ENCODE measurements around the gene AQR.

AQR gene

DNA sequence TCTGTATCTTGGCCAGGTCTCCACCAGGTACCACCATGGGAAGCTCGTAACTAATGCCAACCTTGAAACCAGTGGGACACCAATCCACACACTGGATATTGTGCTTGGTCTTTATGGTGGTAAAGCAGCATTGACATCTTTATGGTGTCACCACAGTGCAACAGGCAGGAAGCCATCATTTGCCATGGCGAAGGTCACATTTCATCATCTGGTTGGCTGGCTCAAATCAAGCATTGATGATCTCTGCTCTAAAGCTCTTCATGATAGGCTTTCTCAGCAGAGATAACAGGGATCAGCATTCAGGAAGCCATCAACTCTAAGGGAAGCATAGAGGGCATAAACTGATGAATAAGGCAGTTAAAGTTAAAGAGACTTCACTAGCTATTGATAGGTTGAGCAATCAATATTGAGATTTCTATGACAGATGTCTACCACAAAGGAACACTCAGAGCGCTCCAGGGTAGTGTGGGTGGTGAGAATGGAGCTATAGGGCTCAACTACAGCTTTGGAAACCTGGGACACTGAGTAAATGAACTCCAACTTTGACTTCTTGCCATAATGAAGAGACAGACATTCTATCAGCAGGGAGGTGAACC is 120.1 kb downstream of the AQR start:
- Histone ChIP-seq H3K27me3 (replicated peaks) (no peaks in the 10 kb centered on the region), H3K36me3 (replicated peaks) (no peaks in the 10 kb centered on the region), H3K27ac (no peak overlapping the region), H3K4me3 (ENCODE audit: low read depth, low read length) (no peak overlapping the region)
- in situ Hi-C loops (cut with HindIII; ENCODE audit: low pct_ligation_motif_present, low sequenced_read_pairs) = no loop called here
- DNase-seq = no peak
- TF ChIP-seq, protein P1, sequence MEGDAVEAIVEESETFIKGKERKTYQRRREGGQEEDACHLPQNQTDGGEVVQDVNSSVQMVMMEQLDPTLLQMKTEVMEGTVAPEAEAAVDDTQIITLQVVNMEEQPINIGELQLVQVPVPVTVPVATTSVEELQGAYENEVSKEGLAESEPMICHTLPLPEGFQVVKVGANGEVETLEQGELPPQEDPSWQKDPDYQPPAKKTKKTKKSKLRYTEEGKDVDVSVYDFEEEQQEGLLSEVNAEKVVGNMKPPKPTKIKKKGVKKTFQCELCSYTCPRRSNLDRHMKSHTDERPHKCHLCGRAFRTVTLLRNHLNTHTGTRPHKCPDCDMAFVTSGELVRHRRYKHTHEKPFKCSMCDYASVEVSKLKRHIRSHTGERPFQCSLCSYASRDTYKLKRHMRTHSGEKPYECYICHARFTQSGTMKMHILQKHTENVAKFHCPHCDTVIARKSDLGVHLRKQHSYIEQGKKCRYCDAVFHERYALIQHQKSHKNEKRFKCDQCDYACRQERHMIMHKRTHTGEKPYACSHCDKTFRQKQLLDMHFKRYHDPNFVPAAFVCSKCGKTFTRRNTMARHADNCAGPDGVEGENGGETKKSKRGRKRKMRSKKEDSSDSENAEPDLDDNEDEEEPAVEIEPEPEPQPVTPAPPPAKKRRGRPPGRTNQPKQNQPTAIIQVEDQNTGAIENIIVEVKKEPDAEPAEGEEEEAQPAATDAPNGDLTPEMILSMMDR (IDR thresholded peaks at IDR 0.05; ENCODE audit: low read depth, low read length, missing control alignments) = no peak

DNA sequence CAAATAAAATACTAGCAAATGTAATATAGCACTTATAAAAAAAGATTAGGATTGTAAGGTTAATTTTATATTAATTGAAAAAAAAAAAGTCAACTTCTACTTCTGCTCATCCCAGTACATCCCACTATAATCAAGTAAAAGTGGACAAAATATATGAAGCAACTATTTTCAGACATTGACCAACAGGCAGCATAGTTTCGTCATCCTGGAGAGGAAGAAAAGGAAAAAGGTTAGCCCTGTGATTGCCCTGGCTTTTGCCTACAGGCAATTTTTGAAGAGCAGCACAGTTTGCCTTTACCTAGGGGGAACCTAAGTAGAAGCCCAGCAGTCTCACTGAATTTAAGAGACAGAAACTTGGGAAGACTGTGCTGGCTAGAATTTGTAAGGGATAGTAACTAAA is 121.9 kb downstream of the AQR start:
- DNase-seq = no peak
- Histone ChIP-seq H3K27me3 (replicated peaks) (no peaks in the 10 kb centered on the region), H3K4me3 (ENCODE audit: low read depth, low read length) (no peak overlapping the region), H3K36me3 (replicated peaks) (no peaks in the 10 kb centered on the region), H3K27ac (no peak overlapping the region)
- in situ Hi-C loops (cut with HindIII; ENCODE audit: low pct_ligation_motif_present, low sequenced_read_pairs) = no loop called here
- TF ChIP-seq, protein P1 (IDR thresholded peaks at IDR 0.05; ENCODE audit: low read depth, low read length, missing control alignments) = no peak

DNA sequence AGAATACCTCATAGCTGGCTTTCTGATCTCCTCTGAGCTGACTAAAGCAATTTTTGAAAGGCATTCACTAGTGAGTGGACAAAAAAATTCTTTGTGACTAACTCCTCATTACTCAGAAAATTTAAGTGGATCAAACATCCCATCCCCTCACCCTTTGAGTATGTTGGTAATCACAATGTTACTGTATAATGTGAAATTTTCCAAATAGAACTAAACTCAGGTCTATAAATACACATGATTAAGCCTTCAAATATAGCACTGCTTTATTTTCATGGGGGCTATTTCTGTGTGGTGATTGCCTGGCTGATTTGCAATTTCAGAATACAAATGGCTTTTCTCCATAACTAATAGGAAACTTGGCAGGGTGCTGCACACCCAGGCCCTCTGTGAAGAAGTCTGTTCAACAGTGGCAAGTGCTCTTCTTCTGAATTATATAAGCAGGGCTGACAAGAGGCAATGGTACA is 128.2 kb downstream of the AQR start:
- DNase-seq = no peak
- Histone ChIP-seq H3K4me3 (ENCODE audit: low read depth, low read length) (no peak overlapping the region), H3K27ac (no peak overlapping the region), H3K36me3 (replicated peaks) (no peaks in the 10 kb centered on the region), H3K27me3 (replicated peaks) (no peaks in the 10 kb centered on the region)
- TF ChIP-seq, protein P1 (IDR thresholded peaks at IDR 0.05; ENCODE audit: low read depth, low read length, missing control alignments) = no peak
- in situ Hi-C loops (cut with HindIII; ENCODE audit: low pct_ligation_motif_present, low sequenced_read_pairs) = no loop called here

DNA sequence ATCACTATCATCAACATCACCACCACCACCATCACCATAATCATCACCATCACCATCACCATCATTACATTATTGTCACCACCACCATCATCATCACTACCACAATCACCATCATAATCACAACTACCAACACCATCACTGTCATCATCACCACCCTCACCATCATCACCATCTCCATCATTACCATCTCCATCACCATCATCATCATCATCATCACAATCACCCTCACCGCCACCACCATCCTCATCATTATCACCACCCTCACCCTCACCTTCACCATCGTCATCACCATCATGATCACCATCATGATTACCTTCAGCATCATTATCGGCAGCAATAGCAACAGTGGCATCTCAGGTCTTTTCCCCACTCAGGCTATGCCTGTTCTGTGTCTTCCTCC is 131.3 kb downstream of the AQR start:
- Histone ChIP-seq H3K4me3 (ENCODE audit: low read depth, low read length) (no peak overlapping the region), H3K27ac (no peak overlapping the region), H3K27me3 (replicated peaks) (no peaks in the 10 kb centered on the region), H3K36me3 (replicated peaks) (no peaks in the 10 kb centered on the region)
- in situ Hi-C loops (cut with HindIII; ENCODE audit: low pct_ligation_motif_present, low sequenced_read_pairs) = no loop called here
- no peak for DNase-seq
- TF ChIP-seq, protein P1 (IDR thresholded peaks at IDR 0.05; ENCODE audit: low read depth, low read length, missing control alignments) = no peak

DNA sequence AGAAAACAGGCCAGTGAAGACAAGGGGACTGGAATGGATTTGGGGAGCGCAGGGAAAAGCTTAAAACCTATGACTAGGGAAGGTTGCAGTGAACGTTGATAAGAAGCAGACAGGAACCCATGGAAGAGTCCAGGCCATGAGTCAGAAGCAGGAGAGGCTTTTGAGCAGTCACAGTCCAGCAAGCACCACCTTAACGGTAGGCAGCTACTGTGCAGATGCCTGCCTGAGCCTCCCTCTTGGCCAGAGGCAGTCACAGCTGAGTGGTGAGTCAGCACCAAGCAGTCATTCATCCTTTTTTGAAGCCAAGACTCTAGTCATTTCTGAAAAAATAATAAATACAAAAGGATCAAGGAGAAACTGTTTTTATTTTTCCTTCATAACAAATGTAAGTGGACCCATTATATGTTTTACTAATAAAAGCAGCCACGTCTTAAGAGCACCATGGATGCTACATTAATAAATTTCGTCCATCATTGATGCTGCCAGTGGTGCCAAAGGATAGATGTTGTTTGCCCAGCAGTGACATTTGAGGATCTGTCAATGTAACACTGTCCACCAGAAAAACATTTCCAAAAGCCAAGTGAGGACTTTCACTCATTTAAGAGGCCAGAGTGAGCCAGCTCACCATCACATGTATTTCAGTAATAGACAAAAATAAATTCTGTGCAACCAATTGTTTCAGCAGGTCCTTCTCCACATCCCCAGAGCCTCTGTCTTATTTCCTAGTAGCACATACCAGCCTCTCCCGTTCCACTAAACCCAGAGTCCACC is 132.1 kb downstream of the AQR start:
- TF ChIP-seq, protein P1 (IDR thresholded peaks at IDR 0.05; ENCODE audit: low read depth, low read length, missing control alignments) = no peak
- H3K4me3 ChIP-seq (ENCODE audit: low read depth, low read length) = no peak overlapping the region
- no peaks in the 10 kb centered on the region for H3K36me3 ChIP-seq (replicated peaks)
- in situ Hi-C loops (cut with HindIII; ENCODE audit: low pct_ligation_motif_present, low sequenced_read_pairs) = no loop called here
- no peak overlapping the region for H3K27ac ChIP-seq
- H3K27me3 ChIP-seq (replicated peaks) = no peaks in the 10 kb centered on the region
- DNase-seq = peak; percentile 54

All from brain microvascular endothelial cell (primary cell).